ENCODE results near the gene MAGI3.

DNA sequence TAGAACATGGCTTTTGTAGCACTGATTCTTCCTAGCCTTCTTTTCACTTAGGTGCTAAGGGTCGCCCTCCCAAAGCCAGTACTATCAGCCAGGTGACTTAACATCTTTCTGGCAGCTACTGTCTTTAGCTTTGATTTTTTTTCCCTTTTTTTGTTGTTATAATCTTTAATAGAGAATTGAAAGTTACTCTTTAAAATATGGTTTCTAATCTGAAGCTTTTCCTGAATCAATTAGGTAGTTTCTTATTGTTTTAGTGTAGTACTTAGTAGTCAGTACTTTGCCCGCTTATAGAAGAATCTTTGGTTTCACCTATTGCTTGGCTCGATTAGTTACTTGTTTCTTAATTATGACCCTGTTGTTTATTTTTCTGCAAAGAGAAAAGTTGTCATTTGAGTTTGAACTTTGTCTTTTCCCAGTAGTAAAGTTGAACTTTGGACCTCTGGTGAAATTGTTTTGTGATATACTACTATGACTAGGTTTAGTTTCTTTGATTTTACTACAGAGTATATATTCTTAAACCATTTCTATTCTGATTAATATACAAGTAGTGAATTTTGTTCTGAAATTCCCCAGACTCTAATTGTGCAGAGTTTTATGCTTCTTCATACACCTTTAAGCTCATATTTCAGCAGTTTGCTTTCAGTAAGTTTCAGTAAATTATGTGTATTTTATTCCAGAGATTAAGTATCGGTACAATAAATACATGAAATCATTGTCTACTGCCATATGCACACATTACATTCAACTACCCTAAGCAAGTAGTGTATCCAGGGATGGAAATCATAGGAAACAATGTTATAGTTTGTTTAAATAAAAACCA lies 3.9 kb downstream of the MAGI3 start:
- TF ChIP-seq CTCF (IDR thresholded peaks at IDR 0.05) (no peak), EP300 (IDR thresholded peaks at IDR 0.05) (no peak), POLR2A (IDR thresholded peaks at IDR 0.05) (no peak)
